ENCODE results near the gene JMJD4. TPM values are rescaled to one million over a fixed set of nuclear protein-coding genes. Genes with fewer than 3 reads are reported as not detected.

The JMJD4 gene
- total RNA-seq, 1 experiment from 2014 or later: 63.4 TPM

GRCh38 chr1:227771326-227771725 lies 36.2 kb upstream of the JMJD4 start:
- H3K36me3 ChIP-seq: peaks cover 41% of the 10 kb centered on the region
- no peak for DNase-seq
- no peaks in the 10 kb centered on the region for H3K9me3 ChIP-seq
- no peak overlapping the region for H3K4me3 ChIP-seq
- no peaks in the 10 kb centered on the region for H3K27me3 ChIP-seq

- Histone ChIP-seq H3K9me3 (no peaks in the 10 kb centered on the region), H3K27me3 (no peaks in the 10 kb centered on the region), H3K36me3 (peaks cover 41% of the 10 kb centered on the region), H3K4me3 (no peak overlapping the region)
- DNase-seq: no peak
Observed at GRCh38 chr1:227770812-227771211, 35.7 kb upstream of the JMJD4 start.

GRCh38 chr1:227769936-227770494 lies 34.9 kb upstream of the JMJD4 start:
- H3K36me3 ChIP-seq: peaks cover 43% of the 10 kb centered on the region
- no peak overlapping the region for H3K4me3 ChIP-seq
- H3K27me3 ChIP-seq: no peaks in the 10 kb centered on the region
- no peaks in the 10 kb centered on the region for H3K9me3 ChIP-seq
- no peak for DNase-seq

GRCh38 chr1:227769047-227769935 lies 34.2 kb upstream of the JMJD4 start:
- H3K27me3 ChIP-seq: no peaks in the 10 kb centered on the region
- no peaks in the 10 kb centered on the region for H3K9me3 ChIP-seq
- peaks cover 45% of the 10 kb centered on the region for H3K36me3 ChIP-seq
- DNase-seq: no peak
- no peak overlapping the region for H3K4me3 ChIP-seq

GRCh38 chr1:227768640-227769039 lies 33.5 kb upstream of the JMJD4 start:
- H3K9me3 ChIP-seq: no peaks in the 10 kb centered on the region
- H3K27me3 ChIP-seq: no peaks in the 10 kb centered on the region
- H3K36me3 ChIP-seq: peaks cover 50% of the 10 kb centered on the region
- DNase-seq: no peak
- no peak overlapping the region for H3K4me3 ChIP-seq

GRCh38 chr1:227768125-227768439 lies 33.0 kb upstream of the JMJD4 start:
- DNase-seq: no peak
- Histone ChIP-seq H3K27me3 (no peaks in the 10 kb centered on the region), H3K36me3 (peaks cover 56% of the 10 kb centered on the region), H3K4me3 (no peak overlapping the region), H3K9me3 (no peaks in the 10 kb centered on the region)

- peaks cover 61% of the 10 kb centered on the region for H3K36me3 ChIP-seq
- no peak for DNase-seq
- no peaks in the 10 kb centered on the region for H3K27me3 ChIP-seq
- H3K9me3 ChIP-seq: no peaks in the 10 kb centered on the region
- no peak overlapping the region for H3K4me3 ChIP-seq
Observed at GRCh38 chr1:227767401-227768124, 32.5 kb upstream of the JMJD4 start.

GRCh38 chr1:227766653-227767277 lies 31.7 kb upstream of the JMJD4 start:
- Histone ChIP-seq H3K4me3 (no peak overlapping the region), H3K9me3 (no peaks in the 10 kb centered on the region), H3K27me3 (no peaks in the 10 kb centered on the region), H3K36me3 (peaks cover 67% of the 10 kb centered on the region)
- DNase-seq: no peak

DNA sequence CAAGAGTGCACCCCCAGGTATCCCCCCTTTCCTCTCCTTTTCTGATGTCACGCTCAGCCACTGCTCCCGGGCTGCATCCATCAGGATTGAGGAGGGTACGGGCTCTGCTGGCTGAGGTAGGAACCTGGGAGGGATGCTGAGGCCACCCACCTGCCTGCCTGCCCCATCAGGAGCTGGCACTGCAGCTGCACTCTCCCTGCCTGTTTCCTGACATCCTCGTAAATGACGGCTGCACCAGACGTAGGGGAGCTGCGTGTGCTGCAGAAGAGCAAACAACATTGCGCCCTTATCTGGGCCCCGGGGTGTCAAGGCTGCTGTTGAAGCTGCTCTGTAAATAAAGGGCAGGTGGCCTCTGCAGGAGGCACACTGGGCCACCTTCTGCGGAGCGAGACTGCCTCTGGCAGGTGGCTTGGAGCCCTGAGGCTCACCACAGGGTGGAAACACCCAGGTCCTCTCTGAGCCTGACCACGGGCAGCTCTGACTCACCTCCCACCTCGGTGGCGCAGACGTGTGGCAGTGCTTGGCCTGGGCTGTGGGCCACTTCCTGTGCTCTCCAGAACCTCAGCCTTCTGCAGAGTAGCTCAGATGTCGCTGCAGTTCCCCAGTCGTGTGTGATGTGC lies 31.0 kb upstream of the JMJD4 start:
- DNase-seq: peak; percentile 45
- peaks cover 72% of the 10 kb centered on the region for H3K36me3 ChIP-seq
- no peaks in the 10 kb centered on the region for H3K9me3 ChIP-seq
- H3K27me3 ChIP-seq: no peaks in the 10 kb centered on the region
- no peak overlapping the region for H3K4me3 ChIP-seq

- H3K9me3 ChIP-seq: no peaks in the 10 kb centered on the region
- H3K36me3 ChIP-seq: peaks cover 76% of the 10 kb centered on the region
- no peaks in the 10 kb centered on the region for H3K27me3 ChIP-seq
- DNase-seq: no peak
- H3K4me3 ChIP-seq: no peak overlapping the region
Observed at GRCh38 chr1:227765261-227766014, 30.3 kb upstream of the JMJD4 start.

- peak; percentile 60 for DNase-seq
- Histone ChIP-seq H3K9me3 (no peaks in the 10 kb centered on the region), H3K27me3 (no peaks in the 10 kb centered on the region), H3K36me3 (peaks cover 82% of the 10 kb centered on the region), H3K4me3 (no peak overlapping the region)
Observed at GRCh38 chr1:227764019-227764391, 28.9 kb upstream of the JMJD4 start.

- no peak overlapping the region for H3K4me3 ChIP-seq
- H3K9me3 ChIP-seq: no peaks in the 10 kb centered on the region
- DNase-seq: no peak
- H3K27me3 ChIP-seq: no peaks in the 10 kb centered on the region
- peaks cover 82% of the 10 kb centered on the region for H3K36me3 ChIP-seq
Observed at GRCh38 chr1:227763246-227764018, 28.3 kb upstream of the JMJD4 start.

DNA sequence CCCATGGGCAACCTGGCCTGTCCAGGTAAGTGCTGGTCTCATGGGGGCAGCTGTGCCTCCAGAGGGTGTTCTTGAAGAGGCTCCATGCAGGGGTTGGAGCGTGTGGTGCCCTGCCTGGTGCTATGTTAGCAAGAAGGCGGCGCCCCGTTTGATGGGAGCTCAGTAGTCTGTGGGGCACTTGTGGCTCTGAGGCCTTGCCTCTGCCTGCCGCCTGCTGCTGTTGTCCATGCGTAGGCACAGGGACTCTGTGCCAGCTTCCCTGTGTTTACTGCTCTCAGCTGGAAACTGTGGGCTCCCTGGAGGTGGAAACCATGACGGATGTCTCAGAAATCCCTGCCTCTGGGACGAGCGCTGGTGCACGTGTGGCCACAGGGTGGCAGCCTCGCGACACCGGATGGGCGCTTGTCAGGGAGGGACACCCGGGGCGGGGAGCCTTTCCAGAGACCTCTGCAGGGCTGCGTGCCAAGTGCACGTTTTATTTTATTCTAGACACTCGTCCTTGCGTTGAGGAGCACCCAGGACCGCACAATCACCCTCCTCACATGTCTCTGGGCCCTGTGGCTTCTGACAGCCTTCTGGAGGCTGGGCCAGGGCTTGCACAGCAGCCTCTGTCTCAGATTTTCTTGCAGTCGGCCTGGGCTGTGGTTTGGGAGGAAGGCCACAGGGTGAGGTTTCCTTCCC lies 27.3 kb upstream of the JMJD4 start:
- no peaks in the 10 kb centered on the region for H3K9me3 ChIP-seq
- H3K36me3 ChIP-seq: peaks cover 82% of the 10 kb centered on the region
- no peak overlapping the region for H3K4me3 ChIP-seq
- H3K27me3 ChIP-seq: no peaks in the 10 kb centered on the region
- DNase-seq: peak; percentile 95

DNA sequence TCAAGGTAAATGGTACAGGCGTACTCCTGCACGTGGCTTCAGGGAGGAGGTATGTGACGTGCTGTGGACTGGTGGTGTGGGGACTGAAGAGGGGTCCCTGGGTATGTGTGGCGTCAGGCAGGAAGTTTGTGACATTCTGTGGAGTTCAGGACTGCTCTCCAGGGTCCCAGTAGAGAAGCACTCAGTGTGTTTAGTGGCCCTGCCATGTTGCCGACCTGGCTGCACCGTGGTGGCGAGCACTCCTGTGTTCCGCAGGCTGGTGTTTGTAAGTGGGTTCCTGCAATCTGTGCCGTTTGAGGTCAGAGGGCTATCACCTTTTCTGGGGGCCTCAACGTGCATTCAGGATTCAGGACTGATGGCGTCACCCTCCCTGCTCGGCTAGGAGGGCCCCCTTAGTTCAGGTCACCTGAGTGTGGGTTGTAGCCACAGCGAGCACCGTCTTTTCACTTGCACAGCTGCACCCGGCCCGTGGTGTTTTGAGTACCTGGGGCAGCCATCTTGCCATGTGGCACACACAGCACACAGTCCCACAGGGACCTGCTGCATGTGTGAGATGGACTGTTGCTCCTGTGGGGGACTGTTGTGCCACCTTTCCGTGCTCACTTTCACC lies 26.6 kb upstream of the JMJD4 start:
- Histone ChIP-seq H3K9me3 (no peaks in the 10 kb centered on the region), H3K4me3 (no peak overlapping the region), H3K36me3 (peaks cover 81% of the 10 kb centered on the region), H3K27me3 (no peaks in the 10 kb centered on the region)
- no peak for DNase-seq

- Histone ChIP-seq H3K4me3 (no peak overlapping the region), H3K36me3 (peaks cover 75% of the 10 kb centered on the region), H3K27me3 (no peaks in the 10 kb centered on the region), H3K9me3 (no peaks in the 10 kb centered on the region)
- DNase-seq: no peak
Observed at GRCh38 chr1:227760377-227760776, 25.3 kb upstream of the JMJD4 start.

All from MG63 (cell line).